Trophoblast cell (in vitro differentiated cells and primary cell): ENCODE results near the gene DIS3. TPM values are rescaled to one million over a fixed set of nuclear protein-coding genes. Genes with fewer than 3 reads are reported as not detected.

Experiments
- DNase-seq, 2 donors: peaks; one replicate each; pipeline ENCODE4 v3.0.0-alpha.2; 2016
- H2AFZ ChIP-seq: 2 replicates; pipeline ENCODE4 v1.6.1; 2013; ENCODE audit warnings: low read length, moderate library complexity, mild to moderate bottlenecking; ENCODE audit not compliant: insufficient read depth, poor library complexity
- H2AK5ac ChIP-seq: 2 replicates; pipeline ENCODE4 v1.6.1; 2013; ENCODE audit warnings: mild to moderate bottlenecking, low read length
- H2BK120ac ChIP-seq: 2 replicates; pipeline ENCODE4 v1.6.1; 2013; ENCODE audit warnings: low read length, mild to moderate bottlenecking, moderate library complexity; ENCODE audit not compliant: insufficient read depth, poor library complexity
- H2BK12ac ChIP-seq: 2 replicates; pipeline ENCODE4 v1.6.1; 2013; ENCODE audit warnings: mild to moderate bottlenecking, low read length, moderate library complexity
- H2BK5ac ChIP-seq: 2 replicates; pipeline ENCODE4 v1.6.1; 2013; ENCODE audit warnings: low read length, low read depth, moderate library complexity, mild to moderate bottlenecking; ENCODE audit not compliant: poor library complexity
- H3K14ac ChIP-seq: 2 replicates; pipeline ENCODE4 v1.6.1; 2013; ENCODE audit warnings: mild to moderate bottlenecking, low read length
- H3K18ac ChIP-seq: 2 replicates; pipeline ENCODE4 v1.6.1; 2013; ENCODE audit warnings: mild to moderate bottlenecking, low read length
- H3K23ac ChIP-seq: 2 replicates; pipeline ENCODE4 v1.6.1; 2013; ENCODE audit warnings: low read length
- H3K27ac ChIP-seq: 2 replicates; pipeline ENCODE4 v1.5.1; 2013; ENCODE audit warnings: low read depth, mild to moderate bottlenecking, inconsistent platforms, low read length, moderate library complexity
- H3K27me3 ChIP-seq: 2 replicates; pipeline ENCODE4 v1.6.1; 2013; ENCODE audit warnings: inconsistent platforms, mild to moderate bottlenecking, low read length, moderate library complexity; ENCODE audit not compliant: insufficient read depth
- H3K36me3 ChIP-seq, 2 experiments: 1 replicate in 1 of 2; 2 replicates in 1 of 2; pipeline ENCODE4 v1.6.1; 2013; ENCODE audit warnings: low read length in 2 of 2, mild to moderate bottlenecking in 2 of 2, moderate library complexity in 1 of 2; ENCODE audit not compliant: insufficient read depth in 2 of 2, control insufficient read depth in 1 of 2
- H3K4ac ChIP-seq: 2 replicates; pipeline ENCODE4 v1.6.1; 2013; ENCODE audit warnings: low read depth, mild to moderate bottlenecking, low read length, moderate library complexity
- H3K4me1 ChIP-seq, 2 experiments: 1 replicate in 1 of 2; 2 replicates in 1 of 2; pipeline ENCODE4 v1.6.1; 2013; ENCODE audit warnings: low read length in 2 of 2, mild to moderate bottlenecking in 2 of 2, moderate library complexity in 1 of 2; ENCODE audit not compliant: insufficient read depth in 2 of 2, control insufficient read depth in 1 of 2
- H3K4me2 ChIP-seq: 2 replicates; pipeline ENCODE4 v1.6.1; 2013; ENCODE audit warnings: inconsistent platforms, mild to moderate bottlenecking, low read length, moderate library complexity
- H3K4me3 ChIP-seq: 2 replicates; pipeline ENCODE4 v1.5.1; 2013; ENCODE audit warnings: mild to moderate bottlenecking, low read depth, low read length, inconsistent platforms
- H3K79me1 ChIP-seq: one replicate; pipeline ENCODE4 v1.6.1; 2013; ENCODE audit warnings: low read length
- H3K79me2 ChIP-seq: 2 replicates; pipeline ENCODE4 v1.6.1; 2013; ENCODE audit warnings: low read length, mild to moderate bottlenecking; ENCODE audit not compliant: control insufficient read depth, insufficient read depth, poor library complexity
- H3K9ac ChIP-seq: 2 replicates; pipeline ENCODE4 v1.6.1; 2013; ENCODE audit warnings: mild to moderate bottlenecking, low read length
- H3K9me3 ChIP-seq: 2 replicates; pipeline ENCODE4 v1.6.1; 2013; ENCODE audit warnings: low read depth, mild to moderate bottlenecking, control low read depth, inconsistent platforms, low read length; ENCODE audit not compliant: insufficient read depth
- H4K12ac ChIP-seq: 2 replicates; pipeline ENCODE4 v1.6.1; 2013; ENCODE audit warnings: low read depth, mild to moderate bottlenecking, low read length, moderate library complexity
- H4K8ac ChIP-seq: 2 replicates; pipeline ENCODE4 v1.6.1; 2013; ENCODE audit warnings: low read depth, mild to moderate bottlenecking, low read length, moderate library complexity
- H4K91ac ChIP-seq: one replicate; pipeline ENCODE4 v1.6.1; 2013; ENCODE audit warnings: low read depth, mild to moderate bottlenecking, low read length, moderate library complexity
- WGBS: extraction: QIAGEN DNeasy Blood & Tissue Kit; methylation state at CpG from one replicate; pipeline ENCODE4 v1.1.7; 2013; ENCODE audit warnings: missing lambda C conversion rate; ENCODE audit not compliant: insufficient read length, insufficient coverage; ENCODE audit errors: extremely low coverage; 5-methylcytosine and 5-hydroxymethylcytosine counted together
- polyA plus RNA-seq: library from polyadenylated mRNA; stranded (reverse); fragments of 200-250 nt; gene quantifications from 2 replicates; pipeline ENCODE4 v1.2.3, GENCODE V29; 2013

DIS3 gene
- polyA plus RNA-seq, result 26.8 and 28.3 TPM in 2 replicates

GRCh38 chr13:72781451-72782439 is at the start of gene DIS3, which contains the start of gene PIBF1:
Gene DIS3 (minus strand): TSS chr13:72781900. CDS start chr13:72781832, 68 bp downstream.
Gene PIBF1 (plus strand): TSS chr13:72782133. CDS start chr13:72783470, 1,337 bp downstream.
- H3K27ac ChIP-seq, result peak within 1 kb of the TSS; percentile 86
- peak within 1 kb of the TSS; percentile 95 for H4K91ac ChIP-seq
- H3K14ac ChIP-seq, result peak within 1 kb of the TSS; percentile 100
- H2BK120ac ChIP-seq, result peak within 1 kb of the TSS; percentile 98
- H3K4ac ChIP-seq, result peak within 1 kb of the TSS; percentile 100
- H3K4me2 ChIP-seq, result peak within 1 kb of the TSS; percentile 88
- peaks cover 9% of the 10 kb centered on the region for H3K79me2 ChIP-seq
- peak within 1 kb of the TSS; percentile 63 for H3K23ac ChIP-seq
- H3K79me1 ChIP-seq, result peaks cover 7% of the 10 kb centered on the region
- H2BK5ac ChIP-seq, result peak within 1 kb of the TSS; percentile 94
- H2AFZ ChIP-seq, result peak within 1 kb of the TSS; percentile 100
- H3K9me3 ChIP-seq, result no peaks in the 10 kb centered on the region
- H3K18ac ChIP-seq, result peak within 1 kb of the TSS; percentile 100
- H2BK12ac ChIP-seq, result peak within 1 kb of the TSS; percentile 87
- H3K9ac ChIP-seq, result peak within 1 kb of the TSS; percentile 98
- H2AK5ac ChIP-seq, result peak within 1 kb of the TSS; percentile 99
- H3K36me3 ChIP-seq, result peaks cover 10 to 11% of the 10 kb centered on the region in 2 experiments
- H3K4me3 ChIP-seq, result peak within 1 kb of the TSS; percentile 100
- peak within 1 kb of the TSS; percentile 99 for H4K12ac ChIP-seq
- no CpG with 5 or more reads among the region's 81 CpGs for WGBS
- H4K8ac ChIP-seq, result peak within 1 kb of the TSS; percentile 99
- DNase-seq, result peak; percentile 99
- H3K27me3 ChIP-seq, result no peaks in the 10 kb centered on the region
- H3K4me1 ChIP-seq, result peaks cover 0 to 1% of the 10 kb centered on the region in 2 experiments

- no CpG with 5 or more reads among the region's 3 CpGs for WGBS
- Histone ChIP-seq H3K27me3 (no peaks in the 10 kb centered on the region), H3K4me2 (no peak overlapping the region), H3K36me3 (peaks cover 2 to 3% of the 10 kb centered on the region in 2 experiments), H2AFZ (no peak overlapping the region), H2AK5ac (no peak overlapping the region), H2BK12ac (no peak overlapping the region), H3K23ac (no peak overlapping the region), H3K4ac (no peak overlapping the region), H3K4me1 (no peaks in the 10 kb centered on the region), H4K12ac (no peak overlapping the region), H3K4me3 (no peak overlapping the region), H3K9me3 (no peaks in the 10 kb centered on the region), H3K18ac (no peak overlapping the region), H3K14ac (no peak overlapping the region), H2BK5ac (no peak overlapping the region), H3K9ac (no peak overlapping the region), H4K8ac (no peak overlapping the region), H2BK120ac (no peak overlapping the region), H3K27ac (no peak overlapping the region), H3K79me1 (no peaks in the 10 kb centered on the region), H3K79me2 (no peaks in the 10 kb centered on the region), H4K91ac (no peak overlapping the region)
- no peak for DNase-seq
These were observed 42.0 kb upstream of the DIS3 start for GRCh38 chr13:72823724-72824123.

GRCh38 chr13:72823081-72823480 is 41.4 kb upstream of the DIS3 start:
- no peak overlapping the region for H4K12ac ChIP-seq
- WGBS, result no CpG with 5 or more reads among the region's 2 CpGs

GRCh38 chr13:72820898-72821279 is 39.2 kb upstream of the DIS3 start:
- H4K8ac ChIP-seq, result no peak overlapping the region
- H3K79me1 ChIP-seq, result no peaks in the 10 kb centered on the region
- no peaks in the 10 kb centered on the region for H3K4me1 ChIP-seq
- no peak overlapping the region for H2BK120ac ChIP-seq
- no peak overlapping the region for H3K4me2 ChIP-seq
- H2BK12ac ChIP-seq, result no peak overlapping the region
- no peaks in the 10 kb centered on the region for H3K27me3 ChIP-seq
- H3K36me3 ChIP-seq, result peaks cover 2% of the 10 kb centered on the region in 2 experiments
- no peak overlapping the region for H3K23ac ChIP-seq
- H3K79me2 ChIP-seq, result no peaks in the 10 kb centered on the region
- no peak overlapping the region for H4K12ac ChIP-seq
- no peak overlapping the region for H3K18ac ChIP-seq
- no peak overlapping the region for H3K4me3 ChIP-seq
- H4K91ac ChIP-seq, result no peak overlapping the region
- no peak for DNase-seq
- H2AK5ac ChIP-seq, result no peak overlapping the region
- no peak overlapping the region for H3K9ac ChIP-seq
- no peak overlapping the region for H2AFZ ChIP-seq
- no CpG with 5 or more reads among the region's 1 CpG for WGBS
- no peaks in the 10 kb centered on the region for H3K9me3 ChIP-seq
- no peak overlapping the region for H3K14ac ChIP-seq
- no peak overlapping the region for H2BK5ac ChIP-seq
- H3K4ac ChIP-seq, result no peak overlapping the region
- H3K27ac ChIP-seq, result no peak overlapping the region

More at GRCh38 chr13:72823081-72823480, 41.4 kb upstream of the DIS3 start:
- Histone ChIP-seq H3K4me1 (no peaks in the 10 kb centered on the region), H3K27ac (no peak overlapping the region), H4K91ac (no peak overlapping the region), H3K18ac (no peak overlapping the region), H3K23ac (no peak overlapping the region), H3K4me3 (no peak overlapping the region), H3K27me3 (no peaks in the 10 kb centered on the region), H3K9ac (no peak overlapping the region), H3K79me1 (no peaks in the 10 kb centered on the region), H3K4ac (no peak overlapping the region), H2BK12ac (no peak overlapping the region), H3K79me2 (no peaks in the 10 kb centered on the region), H2BK120ac (no peak overlapping the region), H2AK5ac (no peak overlapping the region), H3K4me2 (no peak overlapping the region), H4K8ac (no peak overlapping the region), H3K9me3 (no peaks in the 10 kb centered on the region), H3K14ac (no peak overlapping the region), H3K36me3 (peaks cover 2 to 3% of the 10 kb centered on the region in 2 experiments), H2BK5ac (no peak overlapping the region), H2AFZ (no peak overlapping the region)
- DNase-seq, result no peak
